ENCODE data around the gene ADCK2.
"Not testable (repeated sequence)": the region's sequence is repeated elsewhere in the genome, so short reads cannot be mapped to it uniquely, and the experiment has no call there.

The ADCK2 gene

GRCh38 chr7:140674899-140675701 is 2.4 kb downstream of the ADCK2 start:
- no peak for DNase-seq
- Mint-ChIP-seq H3K4me3 (peak overlapping the region in 1 of 2 donors; percentile 14), H3K27me3 (no peaks in the 10 kb centered on the region), H3K9me3 (no peaks in the 10 kb centered on the region), H3K27ac (peak overlapping the region; percentile 56), H3K36me3 (peaks cover 24 to 29% of the 10 kb centered on the region in 2 donors), H3K4me1 (peaks cover 41 to 65% of the 10 kb centered on the region in 2 donors)
- no peak for ATAC-seq (replicated peaks)

DNA sequence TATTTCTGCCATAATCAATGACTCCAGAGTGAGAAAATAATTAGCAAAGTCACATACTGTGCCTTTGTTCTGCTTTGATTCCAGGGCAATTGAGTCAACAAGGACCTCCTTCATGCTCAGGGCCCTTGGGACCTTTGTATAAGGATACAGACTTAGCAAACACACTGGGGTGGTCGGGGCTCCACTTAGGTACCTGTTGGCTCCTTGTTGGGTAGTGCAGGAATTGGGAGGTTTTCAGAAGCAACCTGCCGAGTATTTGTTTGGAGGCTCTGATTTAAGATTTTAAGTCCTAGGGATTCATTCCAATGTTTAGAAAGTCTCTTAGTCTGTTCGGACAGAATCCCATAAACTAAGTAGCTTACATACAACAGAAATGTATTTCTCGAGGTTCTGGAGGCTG is 3.0 kb downstream of the ADCK2 start:
- H3K27ac Mint-ChIP-seq: peak overlapping the region; percentile 20
- H3K27me3 Mint-ChIP-seq: no peaks in the 10 kb centered on the region
- H3K4me3 Mint-ChIP-seq: peak overlapping the region in 1 of 2 donors; percentile 8
- no peaks in the 10 kb centered on the region for H3K9me3 Mint-ChIP-seq
- H3K4me1 Mint-ChIP-seq: peaks cover 41 to 65% of the 10 kb centered on the region in 2 donors
- DNase-seq: no peak
- H3K36me3 Mint-ChIP-seq: peaks cover 30 to 35% of the 10 kb centered on the region in 2 donors
- ATAC-seq (replicated peaks): no peak

- Mint-ChIP-seq H3K27ac (peak overlapping the region; percentile 84), H3K9me3 (no peaks in the 10 kb centered on the region), H3K4me1 (peaks cover 41 to 65% of the 10 kb centered on the region in 2 donors), H3K4me3 (peak overlapping the region; percentile 19 to 35), H3K27me3 (no peaks in the 10 kb centered on the region), H3K36me3 (peaks cover 33 to 39% of the 10 kb centered on the region in 2 donors)
- peak; percentile 39 for DNase-seq
- peak; percentile 61 to 69 for ATAC-seq (replicated peaks)
Measured at GRCh38 chr7:140676306-140676705, 3.6 kb downstream of the ADCK2 start.

GRCh38 chr7:140676956-140677355 is 4.2 kb downstream of the ADCK2 start:
- H3K9me3 Mint-ChIP-seq; H3K27me3 Mint-ChIP-seq; ATAC-seq (replicated peaks); DNase-seq: not testable (repeated sequence)
- H3K4me1 Mint-ChIP-seq: peaks cover 41 to 60% of the 10 kb centered on the region in 2 donors
- H3K36me3 Mint-ChIP-seq: peaks cover 35 to 41% of the 10 kb centered on the region in 2 donors
- peak overlapping the region; percentile 84 for H3K27ac Mint-ChIP-seq
- peak overlapping the region in 1 of 2 donors; percentile 35 for H3K4me3 Mint-ChIP-seq

- Mint-ChIP-seq H3K4me3 (no peak overlapping the region), H3K27ac (no peak overlapping the region), H3K27me3 (no peaks in the 10 kb centered on the region), H3K9me3 (no peaks in the 10 kb centered on the region), H3K4me1 (peaks cover 37 to 55% of the 10 kb centered on the region in 2 donors), H3K36me3 (peaks cover 39 to 45% of the 10 kb centered on the region in 2 donors)
- DNase-seq (no peak), ATAC-seq (replicated peaks) (no peak)
Measured at GRCh38 chr7:140677496-140677895, 4.8 kb downstream of the ADCK2 start.

- Mint-ChIP-seq H3K9me3 (no peaks in the 10 kb centered on the region), H3K4me1 (peaks cover 37 to 53% of the 10 kb centered on the region in 2 donors), H3K36me3 (peaks cover 39 to 45% of the 10 kb centered on the region in 2 donors), H3K27me3 (no peaks in the 10 kb centered on the region), H3K27ac (no peak overlapping the region), H3K4me3 (no peak overlapping the region)
- ATAC-seq (replicated peaks) (no peak), DNase-seq (no peak)
Measured at GRCh38 chr7:140678081-140678815, 5.5 kb downstream of the ADCK2 start.

GRCh38 chr7:140678816-140679130 is 6.0 kb downstream of the ADCK2 start:
- ATAC-seq (replicated peaks) (no peak), DNase-seq (no peak)
- Mint-ChIP-seq H3K36me3 (peaks cover 39 to 48% of the 10 kb centered on the region in 2 donors), H3K9me3 (no peaks in the 10 kb centered on the region), H3K27me3 (no peaks in the 10 kb centered on the region), H3K27ac (no peak overlapping the region), H3K4me3 (no peak overlapping the region), H3K4me1 (peaks cover 35 to 49% of the 10 kb centered on the region in 2 donors)

DNA sequence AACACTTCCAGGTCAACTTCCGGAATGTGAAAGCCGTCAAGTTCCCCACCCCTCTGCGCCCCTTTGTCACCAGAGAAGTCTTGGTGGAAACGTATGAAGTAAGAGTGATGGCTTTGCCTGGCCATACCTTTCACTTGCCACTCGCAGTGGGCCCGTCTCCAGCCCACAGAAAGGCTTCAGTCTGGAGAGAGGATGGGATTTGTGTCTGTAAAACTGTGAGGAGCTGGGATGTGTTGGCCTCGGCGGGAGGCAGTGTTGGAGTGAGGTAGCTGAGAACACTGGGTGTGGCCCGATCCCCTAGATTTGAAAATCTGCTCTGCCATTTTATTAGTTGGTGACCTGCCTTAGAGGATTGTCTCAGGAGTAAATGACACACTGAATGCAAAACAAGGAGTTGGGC is 6.4 kb downstream of the ADCK2 start:
- peaks cover 40 to 53% of the 10 kb centered on the region in 2 donors for H3K36me3 Mint-ChIP-seq
- no peak overlapping the region for H3K4me3 Mint-ChIP-seq
- H3K9me3 Mint-ChIP-seq: no peaks in the 10 kb centered on the region
- ATAC-seq (replicated peaks) (no peak), DNase-seq (no peak)
- H3K4me1 Mint-ChIP-seq: peaks cover 33 to 45% of the 10 kb centered on the region in 2 donors
- no peak overlapping the region for H3K27ac Mint-ChIP-seq
- H3K27me3 Mint-ChIP-seq: no peaks in the 10 kb centered on the region

GRCh38 chr7:140680886-140681285 is 8.1 kb downstream of the ADCK2 start:
- peaks cover 19 to 28% of the 10 kb centered on the region in 2 donors for H3K4me1 Mint-ChIP-seq
- DNase-seq (no peak), ATAC-seq (replicated peaks) (no peak)
- no peaks in the 10 kb centered on the region for H3K9me3 Mint-ChIP-seq
- H3K36me3 Mint-ChIP-seq: peaks cover 46 to 63% of the 10 kb centered on the region in 2 donors
- no peak overlapping the region for H3K27ac Mint-ChIP-seq
- no peaks in the 10 kb centered on the region for H3K27me3 Mint-ChIP-seq
- H3K4me3 Mint-ChIP-seq: no peak overlapping the region

DNA sequence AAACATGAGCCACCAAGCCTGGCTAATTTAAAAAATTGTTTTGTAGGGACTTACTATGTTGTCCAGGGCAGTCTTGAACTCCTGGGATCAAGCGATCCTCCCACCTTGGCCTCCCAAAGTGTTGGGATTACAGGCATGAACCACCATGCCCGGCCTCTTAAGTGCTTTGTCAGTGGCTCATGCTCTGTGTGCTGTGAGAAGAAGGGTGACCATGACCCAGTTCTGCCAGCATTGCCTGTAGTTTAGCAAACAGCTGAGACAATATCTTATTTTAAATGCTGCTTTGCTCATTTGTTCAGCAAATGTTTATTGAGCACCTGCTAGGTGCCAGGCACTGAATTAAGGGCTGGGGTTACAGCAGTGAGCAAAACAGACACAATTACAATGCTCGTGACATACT is 9.0 kb downstream of the ADCK2 start:
- H3K27ac Mint-ChIP-seq: no peak overlapping the region
- no peaks in the 10 kb centered on the region for H3K9me3 Mint-ChIP-seq
- peaks cover 10 to 19% of the 10 kb centered on the region in 2 donors for H3K4me1 Mint-ChIP-seq
- no peaks in the 10 kb centered on the region for H3K27me3 Mint-ChIP-seq
- no peak for DNase-seq
- H3K4me3 Mint-ChIP-seq: no peak overlapping the region
- peaks cover 48 to 60% of the 10 kb centered on the region in 2 donors for H3K36me3 Mint-ChIP-seq
- no peak for ATAC-seq (replicated peaks)

DNA sequence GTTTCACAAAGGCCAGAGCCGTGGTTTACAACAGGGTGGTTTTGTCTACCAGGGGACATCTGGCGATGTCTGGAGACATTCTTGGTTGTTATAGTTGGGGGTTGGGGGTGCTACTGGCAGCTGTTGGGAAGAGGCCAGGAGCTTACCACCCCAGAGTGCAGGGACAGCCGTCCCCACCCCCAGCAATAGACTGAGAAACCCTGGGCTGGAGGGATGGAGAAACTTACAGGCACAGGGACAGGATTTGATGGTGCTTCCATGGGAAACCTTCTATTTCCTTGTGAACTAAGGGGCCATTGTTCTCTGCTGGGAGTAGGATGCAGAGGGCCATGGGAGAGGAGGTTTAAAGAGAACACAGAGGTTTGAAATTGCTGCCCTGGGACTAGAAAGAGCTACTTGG is 10.9 kb downstream of the ADCK2 start:
- H3K9me3 Mint-ChIP-seq: no peaks in the 10 kb centered on the region
- H3K4me1 Mint-ChIP-seq: peaks cover under 1 to 2% of the 10 kb centered on the region in 2 donors
- no peaks in the 10 kb centered on the region for H3K27me3 Mint-ChIP-seq
- ATAC-seq (replicated peaks) (no peak), DNase-seq (no peak)
- H3K36me3 Mint-ChIP-seq: peaks cover 45 to 57% of the 10 kb centered on the region in 2 donors
- H3K27ac Mint-ChIP-seq: no peak overlapping the region
- no peak overlapping the region for H3K4me3 Mint-ChIP-seq

GRCh38 chr7:140684066-140684950 is 11.6 kb downstream of the ADCK2 start:
- ATAC-seq (replicated peaks): no peak
- Mint-ChIP-seq H3K4me1 (peaks cover 0 to 3% of the 10 kb centered on the region in 2 donors), H3K27me3 (no peaks in the 10 kb centered on the region), H3K36me3 (peaks cover 42 to 53% of the 10 kb centered on the region in 2 donors), H3K9me3 (no peaks in the 10 kb centered on the region), H3K4me3 (no peak overlapping the region), H3K27ac (no peak overlapping the region)
- no peak for DNase-seq

- H3K9me3 Mint-ChIP-seq: no peaks in the 10 kb centered on the region
- H3K27ac Mint-ChIP-seq: no peak overlapping the region
- peaks cover 34 to 51% of the 10 kb centered on the region in 2 donors for H3K36me3 Mint-ChIP-seq
- H3K4me3 Mint-ChIP-seq: no peak overlapping the region
- ATAC-seq (replicated peaks) (no peak), DNase-seq (no peak)
- no peaks in the 10 kb centered on the region for H3K27me3 Mint-ChIP-seq
- peaks cover 0 to 3% of the 10 kb centered on the region in 2 donors for H3K4me1 Mint-ChIP-seq
Measured at GRCh38 chr7:140685407-140686087, 12.8 kb downstream of the ADCK2 start.
